ENCODE results near the gene BAHCC1. TPM values are rescaled to one million over a fixed set of nuclear protein-coding genes. Genes with fewer than 3 reads are reported as not detected.

Gene BAHCC1
- total and polyA plus RNA-seq, 9 of the 15 experiments (the other 6 are each of a cell fraction or from before 2014, with no cell fraction given), result 0.14 to 26.9 (median 5.0) TPM

GRCh38 chr17:81349397-81350319, 45.6 kb upstream of the BAHCC1 start (continued):
- TF ChIP-seq IRF1 (CRISPR knock-in tag; IDR thresholded peaks at IDR 0.05; ENCODE audit: borderline replicate concordance), result no peak
- TF ChIP-seq ZNF12 (CRISPR knock-in tag; IDR thresholded peaks at IDR 0.05), result no peak
- no peak for TF ChIP-seq HEY1 (CRISPR knock-in tag; IDR thresholded peaks at IDR 0.05; ENCODE audit: borderline replicate concordance)
- TF ChIP-seq ZNF384 (IDR thresholded peaks at IDR 0.05; ENCODE audit: low read depth, low read length), result no peak
- peak; percentile 31 to 67; a peak in 3 of 4 replicates for TF ChIP-seq KDM1A (IDR thresholded peaks at IDR 0.05)
- no peak for TF ChIP-seq ZNF408 (CRISPR knock-in tag; IDR thresholded peaks at IDR 0.05; ENCODE audit: low read depth)
- TF ChIP-seq ZNF280B (CRISPR knock-in tag; IDR thresholded peaks at IDR 0.05), result no peak
- TF ChIP-seq SMARCA4 (IDR thresholded peaks at IDR 0.05), result peak; percentile 58
- TF ChIP-seq CBX1 (IDR thresholded peaks at IDR 0.05; ENCODE audit: low read depth), result peak; percentile 93
- peak; percentile 89; the same call in 1 of the 2 replicates for TF ChIP-seq PTBP1 (IDR thresholded peaks at IDR 0.05; ENCODE audit: low read depth, low read length)
- TF ChIP-seq MNT (conservative IDR thresholded peaks at IDR 0.05), result peak in 1 of 2 experiments; percentile 71; a peak in 3 of 4 replicates
- TF ChIP-seq NBN (IDR thresholded peaks at IDR 0.05; ENCODE audit: low read depth), result peak; percentile 71
- TF ChIP-seq SPI1 (IDR thresholded peaks at IDR 0.05; ENCODE audit: borderline replicate concordance, low read depth, low read length), result no peak
- TF ChIP-seq STAT6 (CRISPR knock-in tag; IDR thresholded peaks at IDR 0.05), result no peak
- no peak for TF ChIP-seq OTX1 (CRISPR knock-in tag; IDR thresholded peaks at IDR 0.05)
- TF ChIP-seq NCOA1 (IDR thresholded peaks at IDR 0.05; ENCODE audit: low read depth), result peak; percentile 44
- 0 out of 2 replicates have a peak, but pooled peaks have one; percentile 13 for TF ChIP-seq DIDO1 (tag; IDR thresholded peaks at IDR 0.05; ENCODE audit: low read depth)
- no peak for TF ChIP-seq MYBL2 (IDR thresholded peaks at IDR 0.05; ENCODE audit: low read depth)
- TF ChIP-seq MYBL2 (CRISPR knock-in tag; IDR thresholded peaks at IDR 0.05; ENCODE audit: borderline replicate concordance), result no peak
- no peak for TF ChIP-seq HDGF (IDR thresholded peaks at IDR 0.05)
- TF ChIP-seq STAT5A (IDR thresholded peaks at IDR 0.05; ENCODE audit: borderline replicate concordance, low read length), result peak; percentile 49; the same call in 1 of the 2 replicates
- peak; percentile 72 for TF ChIP-seq CBFA2T3 (IDR thresholded peaks at IDR 0.05)
- TF ChIP-seq NFIX (CRISPR knock-in tag; IDR thresholded peaks at IDR 0.05; ENCODE audit: low read depth), result no peak
- no peak for TF ChIP-seq PHB (CRISPR knock-in tag; IDR thresholded peaks at IDR 0.05)
